Measurements from ENCODE around the gene GMEB1. TPM values are rescaled to one million over a fixed set of nuclear protein-coding genes. Genes with fewer than 3 reads are reported as not detected.

Gene GMEB1
- polyA plus RNA-seq, 2 of the 4 experiments (the other 2 are of a cell fraction), result 5.2 to 7.1 TPM

DNA sequence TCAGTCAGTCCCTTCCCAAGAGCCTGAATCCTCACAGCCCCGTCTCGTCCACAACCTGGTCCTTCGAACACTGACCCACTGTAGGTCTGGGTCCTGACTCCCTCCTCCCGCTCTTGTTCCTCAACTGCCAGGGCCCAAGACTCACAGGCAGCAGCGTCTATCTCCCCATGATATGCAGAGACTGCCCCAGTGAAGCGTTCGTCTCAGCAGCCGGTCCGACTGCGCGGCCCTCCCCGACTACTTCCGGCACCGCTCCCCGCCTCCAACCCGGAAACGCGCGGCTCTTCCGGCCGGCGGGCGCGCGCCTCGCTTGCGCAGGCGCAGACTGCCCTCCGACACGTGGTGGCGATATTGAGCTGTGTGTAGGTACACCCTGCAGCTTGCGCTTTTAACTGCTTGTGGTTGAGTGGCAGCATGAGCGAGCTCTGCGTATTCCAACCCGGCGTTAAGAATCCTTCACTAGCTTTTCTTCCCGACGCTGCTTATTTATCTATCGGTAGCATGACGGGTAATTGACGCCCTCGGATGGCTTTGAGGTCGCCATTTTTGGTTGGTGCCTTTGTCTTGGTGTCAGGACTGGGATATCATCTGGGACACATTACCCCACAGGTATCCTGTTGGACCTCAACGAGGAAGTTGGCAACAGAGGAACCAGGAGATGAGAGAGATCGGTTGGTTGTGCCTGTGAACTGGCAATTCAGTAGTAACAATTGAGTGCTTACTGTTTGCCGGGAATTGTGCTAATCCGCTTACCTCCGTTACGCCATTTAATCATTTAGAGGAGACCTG, 25.5 kb upstream of the GMEB1 start, which contains the start of gene TAF12 (continued):
- TF ChIP-seq, protein P1, sequence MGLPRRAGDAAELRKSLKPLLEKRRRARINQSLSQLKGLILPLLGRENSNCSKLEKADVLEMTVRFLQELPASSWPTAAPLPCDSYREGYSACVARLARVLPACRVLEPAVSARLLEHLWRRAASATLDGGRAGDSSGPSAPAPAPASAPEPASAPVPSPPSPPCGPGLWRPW (IDR thresholded peaks at IDR 0.05), result no peak
- TF ChIP-seq RNF2 (IDR thresholded peaks at IDR 0.05; ENCODE audit: borderline replicate concordance, low read depth) (no peak), EHMT2 (IDR thresholded peaks at IDR 0.05; ENCODE audit: low read depth) (no peak), KDM5A (IDR thresholded peaks at IDR 0.05) (peak; percentile 54), SREBF2 (IDR thresholded peaks at IDR 0.05) (no peak), KDM1A (IDR thresholded peaks at IDR 0.05; ENCODE audit: low read depth) (no peak), NPAS2 (CRISPR knock-in tag; IDR thresholded peaks at IDR 0.05; ENCODE audit: borderline replicate concordance) (no peak), POLR2A (IDR thresholded peaks at IDR 0.05; ENCODE audit: low read length) (peak; percentile 99), HOXB5 (CRISPR knock-in tag; IDR thresholded peaks at IDR 0.05) (no peak), JUN (IDR thresholded peaks at IDR 0.05) (peak; percentile 77 to 86), HEYL (CRISPR knock-in tag; IDR thresholded peaks at IDR 0.05) (no peak), CEBPB (IDR thresholded peaks at IDR 0.05) (no peak), NFE2L2 (conservative IDR thresholded peaks at IDR 0.05; ENCODE audit: low read length) (no peak), FOSL2 (IDR thresholded peaks at IDR 0.05) (no peak), FOSL2 (CRISPR knock-in tag; IDR thresholded peaks at IDR 0.05) (no peak), CBX2 (IDR thresholded peaks at IDR 0.05; ENCODE audit: borderline replicate concordance, low read depth) (no peak), MAFK (IDR thresholded peaks at IDR 0.05; ENCODE audit: partially characterized antibody) (no peak), TFCP2L1 (CRISPR knock-in tag; IDR thresholded peaks at IDR 0.05) (no peak), RAD21 (conservative IDR thresholded peaks at IDR 0.05 in 1 of 2, IDR thresholded peaks at IDR 0.05 in 1 of 2) (peak; percentile 20 to 45; a peak in 3 of 5 replicates)
- TF ChIP-seq, protein P2, sequence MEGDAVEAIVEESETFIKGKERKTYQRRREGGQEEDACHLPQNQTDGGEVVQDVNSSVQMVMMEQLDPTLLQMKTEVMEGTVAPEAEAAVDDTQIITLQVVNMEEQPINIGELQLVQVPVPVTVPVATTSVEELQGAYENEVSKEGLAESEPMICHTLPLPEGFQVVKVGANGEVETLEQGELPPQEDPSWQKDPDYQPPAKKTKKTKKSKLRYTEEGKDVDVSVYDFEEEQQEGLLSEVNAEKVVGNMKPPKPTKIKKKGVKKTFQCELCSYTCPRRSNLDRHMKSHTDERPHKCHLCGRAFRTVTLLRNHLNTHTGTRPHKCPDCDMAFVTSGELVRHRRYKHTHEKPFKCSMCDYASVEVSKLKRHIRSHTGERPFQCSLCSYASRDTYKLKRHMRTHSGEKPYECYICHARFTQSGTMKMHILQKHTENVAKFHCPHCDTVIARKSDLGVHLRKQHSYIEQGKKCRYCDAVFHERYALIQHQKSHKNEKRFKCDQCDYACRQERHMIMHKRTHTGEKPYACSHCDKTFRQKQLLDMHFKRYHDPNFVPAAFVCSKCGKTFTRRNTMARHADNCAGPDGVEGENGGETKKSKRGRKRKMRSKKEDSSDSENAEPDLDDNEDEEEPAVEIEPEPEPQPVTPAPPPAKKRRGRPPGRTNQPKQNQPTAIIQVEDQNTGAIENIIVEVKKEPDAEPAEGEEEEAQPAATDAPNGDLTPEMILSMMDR (IDR thresholded peaks at IDR 0.05), result peak; percentile 40
- TF ChIP-seq, protein P3, sequence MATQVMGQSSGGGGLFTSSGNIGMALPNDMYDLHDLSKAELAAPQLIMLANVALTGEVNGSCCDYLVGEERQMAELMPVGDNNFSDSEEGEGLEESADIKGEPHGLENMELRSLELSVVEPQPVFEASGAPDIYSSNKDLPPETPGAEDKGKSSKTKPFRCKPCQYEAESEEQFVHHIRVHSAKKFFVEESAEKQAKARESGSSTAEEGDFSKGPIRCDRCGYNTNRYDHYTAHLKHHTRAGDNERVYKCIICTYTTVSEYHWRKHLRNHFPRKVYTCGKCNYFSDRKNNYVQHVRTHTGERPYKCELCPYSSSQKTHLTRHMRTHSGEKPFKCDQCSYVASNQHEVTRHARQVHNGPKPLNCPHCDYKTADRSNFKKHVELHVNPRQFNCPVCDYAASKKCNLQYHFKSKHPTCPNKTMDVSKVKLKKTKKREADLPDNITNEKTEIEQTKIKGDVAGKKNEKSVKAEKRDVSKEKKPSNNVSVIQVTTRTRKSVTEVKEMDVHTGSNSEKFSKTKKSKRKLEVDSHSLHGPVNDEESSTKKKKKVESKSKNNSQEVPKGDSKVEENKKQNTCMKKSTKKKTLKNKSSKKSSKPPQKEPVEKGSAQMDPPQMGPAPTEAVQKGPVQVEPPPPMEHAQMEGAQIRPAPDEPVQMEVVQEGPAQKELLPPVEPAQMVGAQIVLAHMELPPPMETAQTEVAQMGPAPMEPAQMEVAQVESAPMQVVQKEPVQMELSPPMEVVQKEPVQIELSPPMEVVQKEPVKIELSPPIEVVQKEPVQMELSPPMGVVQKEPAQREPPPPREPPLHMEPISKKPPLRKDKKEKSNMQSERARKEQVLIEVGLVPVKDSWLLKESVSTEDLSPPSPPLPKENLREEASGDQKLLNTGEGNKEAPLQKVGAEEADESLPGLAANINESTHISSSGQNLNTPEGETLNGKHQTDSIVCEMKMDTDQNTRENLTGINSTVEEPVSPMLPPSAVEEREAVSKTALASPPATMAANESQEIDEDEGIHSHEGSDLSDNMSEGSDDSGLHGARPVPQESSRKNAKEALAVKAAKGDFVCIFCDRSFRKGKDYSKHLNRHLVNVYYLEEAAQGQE (IDR thresholded peaks at IDR 0.05), result no peak
- TF ChIP-seq, protein P4, sequence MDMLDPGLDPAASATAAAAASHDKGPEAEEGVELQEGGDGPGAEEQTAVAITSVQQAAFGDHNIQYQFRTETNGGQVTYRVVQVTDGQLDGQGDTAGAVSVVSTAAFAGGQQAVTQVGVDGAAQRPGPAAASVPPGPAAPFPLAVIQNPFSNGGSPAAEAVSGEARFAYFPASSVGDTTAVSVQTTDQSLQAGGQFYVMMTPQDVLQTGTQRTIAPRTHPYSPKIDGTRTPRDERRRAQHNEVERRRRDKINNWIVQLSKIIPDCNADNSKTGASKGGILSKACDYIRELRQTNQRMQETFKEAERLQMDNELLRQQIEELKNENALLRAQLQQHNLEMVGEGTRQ (IDR thresholded peaks at IDR 0.05), result peak; percentile 78

Data from A549 (cell line).